ENCODE measurements around the gene LNPK.

- TF ChIP-seq CTCF (IDR thresholded peaks at IDR 0.05) (no peak), POLR2A (IDR thresholded peaks at IDR 0.05) (no peak)
Observed at GRCh38 chr2:175929850-175930249, 72.2 kb downstream of the LNPK start.

Data from ovary (tissue), 3 donors.